Measurements from ENCODE around the gene KCNIP4. TPM values are rescaled to one million over a fixed set of nuclear protein-coding genes. Genes with fewer than 3 reads are reported as not detected.

KCNIP4 gene
- total RNA-seq, 6 experiments from 2014 or later, result not detected

DNA sequence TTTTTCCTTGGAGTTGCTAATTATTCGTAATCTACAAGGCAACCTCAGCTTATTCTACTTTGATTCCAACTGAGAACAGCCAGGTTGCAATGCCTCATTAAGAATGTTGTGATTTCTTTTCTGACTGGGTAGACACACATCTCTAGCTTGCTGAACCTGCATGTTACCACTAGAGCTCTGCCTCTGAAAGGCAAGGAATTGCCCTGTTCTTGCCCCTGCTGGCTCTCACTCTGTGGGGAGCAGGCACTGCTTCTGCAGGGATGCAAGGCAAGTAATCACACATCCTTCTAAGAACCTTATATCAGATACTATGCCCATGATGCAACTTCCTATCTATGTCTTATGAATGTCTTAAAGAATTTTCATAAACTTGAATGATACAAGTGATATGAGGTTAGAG, 745.2 kb downstream of the KCNIP4 start:
- Histone ChIP-seq H3K36me3 (no peaks in the 10 kb centered on the region), H3K27me3 (no peaks in the 10 kb centered on the region), H3K4me3 (no peak overlapping the region), H3K4me1 (no peaks in the 10 kb centered on the region), H3K27ac (no peak overlapping the region), H3K9me3 (no peaks in the 10 kb centered on the region)
- intact Hi-C loops (cut with DNase I), result no loop called here
- 40% methylated on average over 1 of the region's 1 CpG for WGBS (ENCODE audit: insufficient coverage, low coverage, low lambda C conversion rate, missing lambda C conversion rate)
- DNase-seq (no peak), ATAC-seq (no peak)
- no peak for TF ChIP-seq POLR2A (IDR thresholded peaks at IDR 0.05)
- TF ChIP-seq, protein P1, sequence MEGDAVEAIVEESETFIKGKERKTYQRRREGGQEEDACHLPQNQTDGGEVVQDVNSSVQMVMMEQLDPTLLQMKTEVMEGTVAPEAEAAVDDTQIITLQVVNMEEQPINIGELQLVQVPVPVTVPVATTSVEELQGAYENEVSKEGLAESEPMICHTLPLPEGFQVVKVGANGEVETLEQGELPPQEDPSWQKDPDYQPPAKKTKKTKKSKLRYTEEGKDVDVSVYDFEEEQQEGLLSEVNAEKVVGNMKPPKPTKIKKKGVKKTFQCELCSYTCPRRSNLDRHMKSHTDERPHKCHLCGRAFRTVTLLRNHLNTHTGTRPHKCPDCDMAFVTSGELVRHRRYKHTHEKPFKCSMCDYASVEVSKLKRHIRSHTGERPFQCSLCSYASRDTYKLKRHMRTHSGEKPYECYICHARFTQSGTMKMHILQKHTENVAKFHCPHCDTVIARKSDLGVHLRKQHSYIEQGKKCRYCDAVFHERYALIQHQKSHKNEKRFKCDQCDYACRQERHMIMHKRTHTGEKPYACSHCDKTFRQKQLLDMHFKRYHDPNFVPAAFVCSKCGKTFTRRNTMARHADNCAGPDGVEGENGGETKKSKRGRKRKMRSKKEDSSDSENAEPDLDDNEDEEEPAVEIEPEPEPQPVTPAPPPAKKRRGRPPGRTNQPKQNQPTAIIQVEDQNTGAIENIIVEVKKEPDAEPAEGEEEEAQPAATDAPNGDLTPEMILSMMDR (IDR thresholded peaks at IDR 0.05), result no peak

DNA sequence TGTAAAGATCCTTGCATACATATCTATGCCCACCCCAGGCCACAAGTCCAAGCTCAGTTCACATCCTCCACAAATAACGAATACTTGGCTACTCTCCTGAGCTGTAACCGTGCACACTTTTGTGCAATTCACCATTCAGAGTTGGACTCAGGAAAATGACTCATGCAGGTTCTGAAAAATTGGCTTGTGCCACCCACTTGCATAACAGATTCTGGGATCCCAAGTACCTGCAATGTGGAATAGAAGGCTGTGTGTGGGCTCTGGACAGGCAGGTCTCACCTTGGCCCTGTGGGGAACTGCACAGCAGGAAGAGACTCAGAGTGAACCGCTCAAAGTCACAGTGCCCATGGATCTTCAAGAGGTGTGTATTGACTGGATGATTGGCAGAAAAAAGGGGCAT, 745.6 kb downstream of the KCNIP4 start:
- ATAC-seq (no peak), DNase-seq (no peak)
- Histone ChIP-seq H3K4me3 (no peak overlapping the region), H3K36me3 (no peaks in the 10 kb centered on the region), H3K9me3 (no peaks in the 10 kb centered on the region), H3K27me3 (no peaks in the 10 kb centered on the region), H3K27ac (no peak overlapping the region), H3K4me1 (no peaks in the 10 kb centered on the region)
- TF ChIP-seq POLR2A (IDR thresholded peaks at IDR 0.05), result no peak
- TF ChIP-seq, protein P1 (IDR thresholded peaks at IDR 0.05), result no peak
- WGBS (ENCODE audit: insufficient coverage, low coverage, low lambda C conversion rate, missing lambda C conversion rate), result 66% methylated on average over 3 of the region's 3 CpGs
- intact Hi-C loops (cut with DNase I), result no loop called here

GRCh38 chr4:21198683-21199082, 749.9 kb downstream of the KCNIP4 start:
- Histone ChIP-seq H3K27me3 (no peaks in the 10 kb centered on the region), H3K27ac (no peak overlapping the region), H3K4me3 (no peak overlapping the region), H3K9me3 (no peaks in the 10 kb centered on the region), H3K36me3 (no peaks in the 10 kb centered on the region), H3K4me1 (no peaks in the 10 kb centered on the region)
- WGBS (ENCODE audit: insufficient coverage, low coverage, low lambda C conversion rate, missing lambda C conversion rate), result 55% methylated on average over 2 of the region's 4 CpGs
- TF ChIP-seq POLR2A (IDR thresholded peaks at IDR 0.05), result no peak
- TF ChIP-seq, protein P1 (IDR thresholded peaks at IDR 0.05), result no peak
- intact Hi-C loops (cut with DNase I), result no loop called here
- DNase-seq, result no peak
- no peak for ATAC-seq

DNA sequence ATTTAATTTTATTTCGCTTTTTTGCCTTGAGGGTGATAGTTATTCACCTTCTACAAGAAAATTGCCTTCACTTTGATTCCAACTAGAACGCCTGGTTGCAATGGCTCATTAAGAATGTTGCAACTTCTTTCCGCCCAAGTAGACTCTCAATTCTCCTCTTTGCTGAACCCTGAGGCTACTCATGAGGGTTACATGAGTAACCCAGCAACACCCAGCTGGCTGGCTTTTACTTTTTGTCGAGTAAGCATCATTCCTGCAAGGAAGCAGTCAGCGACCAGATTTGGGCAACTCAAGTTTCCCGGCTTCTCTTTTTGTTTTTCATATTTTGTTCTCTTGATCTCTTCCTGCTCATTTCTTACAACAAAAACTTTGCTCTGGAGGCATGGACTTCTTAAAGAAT, 752.9 kb downstream of the KCNIP4 start:
- H3K36me3 ChIP-seq, result no peaks in the 10 kb centered on the region
- no peaks in the 10 kb centered on the region for H3K9me3 ChIP-seq
- no peak overlapping the region for H3K27ac ChIP-seq
- H3K4me3 ChIP-seq, result no peak overlapping the region
- H3K4me1 ChIP-seq, result no peaks in the 10 kb centered on the region
- intact Hi-C loops (cut with DNase I), result no loop called here
- no peaks in the 10 kb centered on the region for H3K27me3 ChIP-seq
- WGBS (ENCODE audit: insufficient coverage, low coverage, low lambda C conversion rate, missing lambda C conversion rate), result 43% methylated on average over 6 of the region's 6 CpGs
- no peak for ATAC-seq
- no peak for DNase-seq
- TF ChIP-seq, protein P1 (IDR thresholded peaks at IDR 0.05), result no peak
- TF ChIP-seq POLR2A (IDR thresholded peaks at IDR 0.05), result no peak

DNA sequence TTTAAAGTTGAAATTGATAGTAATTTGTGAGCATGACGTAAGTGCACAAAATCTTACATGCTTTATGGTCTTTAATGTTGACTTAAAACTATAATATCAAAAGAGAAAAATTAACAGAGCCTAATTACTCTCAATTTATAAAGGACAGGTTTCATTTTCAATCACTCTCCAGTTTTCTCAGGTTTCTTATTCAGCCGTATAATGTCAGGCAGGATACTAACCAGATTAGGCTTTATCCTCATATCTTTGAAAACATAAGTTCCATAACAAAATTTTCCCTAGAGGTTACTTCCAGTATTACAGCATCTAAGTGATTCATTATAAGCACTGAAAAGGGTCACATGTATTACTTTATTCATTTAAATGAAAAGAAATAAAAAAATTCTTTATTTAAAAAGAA, 756.2 kb downstream of the KCNIP4 start:
- no peak overlapping the region for H3K4me3 ChIP-seq
- ATAC-seq, result no peak
- no peak for DNase-seq
- no peaks in the 10 kb centered on the region for H3K36me3 ChIP-seq
- 70% methylated on average over 2 of the region's 2 CpGs for WGBS (ENCODE audit: insufficient coverage, low coverage, low lambda C conversion rate, missing lambda C conversion rate)
- intact Hi-C loops (cut with DNase I), result no loop called here
- no peak for TF ChIP-seq POLR2A (IDR thresholded peaks at IDR 0.05)
- TF ChIP-seq, protein P1 (IDR thresholded peaks at IDR 0.05), result no peak
- no peaks in the 10 kb centered on the region for H3K9me3 ChIP-seq
- no peak overlapping the region for H3K27ac ChIP-seq
- H3K27me3 ChIP-seq, result no peaks in the 10 kb centered on the region
- no peaks in the 10 kb centered on the region for H3K4me1 ChIP-seq
